Bone marrow (tissue), 2 donors: ENCODE data around the gene VPS8.
"Not testable (repeated sequence)": the region's sequence is repeated elsewhere in the genome, so short reads cannot be mapped to it uniquely, and the experiment has no call there.

Experiments
- DNase-seq, 2 donors: peaks; one replicate each; lab custom pipeline; 2025; lab: John Stamatoyannopoulos, UW

Gene VPS8

GRCh38 chr3:184982076-184982475 lies 170.1 kb downstream of the VPS8 start:
- DNase-seq: no peak

DNA sequence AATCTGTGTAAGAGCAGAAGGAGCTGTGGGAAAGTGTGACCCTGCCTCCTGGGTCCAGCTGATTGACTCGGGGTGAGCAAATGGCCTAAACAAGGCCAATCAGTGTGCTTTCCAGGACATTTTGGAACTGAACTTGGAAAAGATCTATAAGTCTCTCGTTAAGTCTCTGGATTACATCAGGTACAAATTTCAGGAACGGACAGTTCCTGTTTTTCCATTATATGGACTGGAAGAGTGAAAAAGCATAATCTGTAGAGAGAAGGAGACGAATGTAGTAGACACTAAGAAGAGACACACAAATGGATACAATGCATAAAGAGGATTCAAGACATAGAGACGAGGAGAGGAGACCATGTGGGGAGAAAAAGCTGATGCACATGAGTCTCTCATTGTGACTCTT lies 173.6 kb downstream of the VPS8 start:
- no peak for DNase-seq

- DNase-seq: no peak
These were observed 174.5 kb downstream of the VPS8 start for GRCh38 chr3:184986366-184986889.

GRCh38 chr3:184993394-184993793 lies 181.4 kb downstream of the VPS8 start:
- DNase-seq: no peak

GRCh38 chr3:185003876-185004275 lies 191.9 kb downstream of the VPS8 start:
- not testable (repeated sequence) for DNase-seq

- no peak for DNase-seq
These were observed 197.7 kb downstream of the VPS8 start for GRCh38 chr3:185009650-185010049.

- not testable (repeated sequence) for DNase-seq
These were observed 205.6 kb downstream of the VPS8 start for GRCh38 chr3:185017584-185017983.

- DNase-seq: not testable (repeated sequence)
These were observed 206.0 kb downstream of the VPS8 start for GRCh38 chr3:185017996-185018395.

DNA sequence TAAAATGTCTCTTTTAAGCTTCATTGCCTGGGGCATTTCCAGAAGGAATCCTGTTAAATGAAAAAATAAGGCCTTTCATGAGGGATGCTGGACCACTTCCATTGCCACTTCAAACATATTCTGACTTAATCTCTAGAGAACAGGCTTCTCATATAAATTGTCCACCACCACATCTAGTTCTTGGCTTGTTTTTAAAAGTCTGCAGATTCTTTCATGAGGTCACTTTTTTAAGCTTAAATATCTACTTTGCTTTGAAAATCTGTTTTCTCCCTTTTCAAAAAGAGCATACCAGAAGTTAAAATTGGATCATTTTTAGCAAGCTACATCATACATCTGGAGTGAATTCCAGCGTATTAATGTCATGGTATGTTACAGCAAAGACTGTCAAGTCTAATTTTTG lies 209.3 kb downstream of the VPS8 start:
- DNase-seq: no peak

GRCh38 chr3:185024406-185024805 lies 212.4 kb downstream of the VPS8 start:
- no peak for DNase-seq

DNA sequence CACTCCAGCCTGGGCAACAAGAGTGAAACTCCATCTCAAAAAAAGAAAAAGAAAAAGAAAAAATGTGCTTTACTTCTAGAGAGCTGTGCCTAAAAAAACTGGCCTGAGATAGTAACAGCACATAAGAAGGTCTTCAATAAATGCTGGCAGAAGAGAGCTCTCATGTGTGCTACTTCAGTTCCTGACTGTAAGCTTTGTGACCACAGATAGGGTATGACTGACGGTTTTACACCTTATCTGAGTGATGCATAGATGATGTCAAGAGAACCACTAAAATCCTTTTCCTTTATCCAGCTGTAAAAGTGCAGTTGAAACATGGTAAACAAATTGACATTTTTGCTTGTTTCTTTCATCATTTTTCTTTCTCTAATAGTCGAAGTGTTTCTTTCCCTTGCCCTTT lies 213.0 kb downstream of the VPS8 start:
- no peak for DNase-seq

DNA sequence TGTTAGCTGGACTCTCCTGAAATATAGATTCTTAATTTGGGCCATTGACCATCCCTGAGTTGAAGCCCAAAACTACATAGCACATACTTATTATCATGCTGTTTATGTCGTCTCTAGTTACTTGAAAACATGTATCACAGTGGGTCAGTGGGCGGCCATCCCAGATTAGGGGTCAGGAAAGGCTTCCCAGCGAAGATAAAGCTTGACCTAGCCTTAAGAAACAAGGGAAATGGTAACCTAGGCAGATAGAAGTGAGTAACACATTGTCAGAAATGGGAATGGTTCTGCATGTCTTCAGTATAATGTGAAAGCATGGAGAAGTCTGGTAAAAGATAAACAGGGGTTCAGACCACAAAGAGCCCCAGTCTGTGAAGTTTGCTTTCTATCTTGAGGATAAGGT lies 216.2 kb downstream of the VPS8 start:
- DNase-seq: no peak

GRCh38 chr3:185029086-185029485 lies 217.1 kb downstream of the VPS8 start:
- no peak for DNase-seq

GRCh38 chr3:185030399-185030798 lies 218.4 kb downstream of the VPS8 start:
- no peak for DNase-seq

DNA sequence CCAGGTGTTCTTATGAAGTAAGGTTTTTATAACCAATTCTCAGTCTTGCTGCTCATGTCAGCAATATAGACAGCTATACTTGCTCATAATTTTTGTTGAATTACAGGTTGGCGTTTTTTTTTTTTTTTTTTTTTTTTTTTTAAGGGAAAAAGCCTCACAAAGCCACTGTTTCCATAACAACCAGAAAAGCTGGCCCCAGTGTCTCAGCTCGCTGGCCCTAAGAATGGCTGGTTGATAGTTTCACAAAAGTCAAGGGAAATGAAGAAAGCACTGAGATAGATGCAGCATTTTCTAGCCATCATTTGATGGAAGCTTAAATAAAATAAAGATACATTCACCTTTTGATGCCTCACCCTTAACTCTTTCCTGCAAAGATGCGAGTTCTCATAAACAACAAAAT lies 219.0 kb downstream of the VPS8 start:
- DNase-seq: no peak

DNA sequence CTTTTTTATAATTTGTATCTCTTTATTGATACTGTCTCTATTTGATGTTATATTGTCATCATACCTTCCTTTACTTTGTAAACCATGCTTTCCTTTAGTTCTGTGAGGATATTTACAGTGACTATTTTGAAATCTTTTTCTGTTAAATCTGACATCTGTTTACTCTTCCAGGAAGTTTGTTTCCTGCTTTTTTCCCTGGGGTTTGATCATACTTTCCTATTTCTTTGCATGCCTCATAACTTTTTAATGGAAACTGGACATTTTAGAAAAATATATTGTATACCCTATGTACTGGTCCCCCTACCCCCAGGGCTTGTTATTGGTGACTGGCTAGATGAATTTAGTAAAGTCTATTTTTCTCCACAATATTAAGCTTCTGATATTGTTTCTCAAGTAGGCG lies 225.8 kb downstream of the VPS8 start:
- DNase-seq: no peak

DNA sequence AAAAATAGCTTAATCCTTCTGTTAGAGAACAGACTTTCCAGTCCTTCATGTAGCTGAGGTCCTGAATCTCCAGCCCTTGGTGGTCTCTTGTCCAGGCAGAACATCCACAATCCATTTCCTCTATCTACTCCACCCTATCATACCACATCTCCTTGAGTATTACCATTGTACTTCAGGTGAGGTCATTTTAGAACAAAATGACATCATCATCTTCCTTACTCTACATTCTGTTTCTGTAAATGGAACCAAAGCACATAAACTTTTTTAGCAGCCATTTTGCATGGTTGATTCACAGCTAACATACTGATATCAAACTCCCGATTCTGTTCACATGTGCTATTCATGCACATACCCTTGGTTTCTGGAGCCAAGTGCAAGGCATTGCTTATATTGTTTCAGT lies 228.5 kb downstream of the VPS8 start:
- no peak for DNase-seq

GRCh38 chr3:185041540-185041939 lies 229.6 kb downstream of the VPS8 start:
- no peak for DNase-seq

DNA sequence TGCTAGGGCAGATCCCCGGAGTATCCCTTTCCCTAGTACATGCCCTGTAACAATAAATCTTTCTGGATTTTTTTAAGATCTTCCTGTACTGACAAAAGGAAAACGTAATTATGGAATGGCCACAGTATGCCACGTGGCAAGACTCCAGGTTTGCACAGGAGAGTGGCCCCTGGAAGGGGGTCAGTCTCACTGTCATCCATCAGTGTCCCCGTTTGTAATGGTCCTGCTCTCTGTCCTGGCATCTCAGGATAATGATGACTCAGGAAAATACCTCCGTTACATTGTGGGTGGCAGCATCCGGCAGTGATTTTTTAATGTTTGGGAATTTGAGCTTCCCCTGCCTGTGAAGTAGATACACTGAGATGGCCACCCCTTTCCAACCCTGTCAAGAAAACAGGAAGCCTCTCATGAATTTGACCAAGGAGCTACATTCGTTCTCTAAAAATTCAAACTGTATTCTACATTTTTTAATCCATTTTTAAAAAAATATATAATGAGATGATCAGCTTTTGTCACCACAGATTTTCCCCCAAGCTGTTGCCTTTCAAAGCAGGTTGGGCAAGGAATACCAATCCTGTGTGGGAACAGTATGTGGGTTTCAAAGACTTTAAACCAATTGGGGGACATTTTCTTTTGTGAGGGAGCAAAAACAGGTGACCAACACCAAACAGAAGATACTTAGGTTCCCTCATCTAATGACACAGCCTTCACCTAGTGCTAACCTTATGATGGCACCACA lies 230.5 kb downstream of the VPS8 start:
- DNase-seq: no peak

GRCh38 chr3:185046164-185046515 lies 234.2 kb downstream of the VPS8 start:
- no peak for DNase-seq

- DNase-seq: no peak
These were observed 234.6 kb downstream of the VPS8 start for GRCh38 chr3:185046603-185047002.

DNA sequence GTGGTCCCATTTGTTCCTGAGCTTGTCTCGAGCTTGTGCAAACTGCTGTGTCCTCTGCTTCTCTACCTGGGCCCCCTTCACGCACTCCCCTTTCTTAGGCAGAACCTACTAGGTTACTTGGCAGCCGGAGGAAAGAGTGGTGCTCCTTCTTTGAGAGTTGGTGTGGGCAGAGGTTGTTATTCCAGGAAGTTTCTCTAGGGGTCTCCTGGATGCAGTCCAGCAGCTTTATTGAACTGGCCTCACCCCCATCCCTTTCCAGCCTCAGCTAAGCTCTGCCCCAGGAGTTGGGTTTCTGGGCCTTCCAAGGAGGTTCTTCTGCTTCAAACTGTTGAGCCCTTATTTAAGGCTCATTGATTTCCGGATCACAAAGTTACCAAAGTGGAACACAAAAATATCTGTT lies 237.7 kb downstream of the VPS8 start:
- no peak for DNase-seq

DNA sequence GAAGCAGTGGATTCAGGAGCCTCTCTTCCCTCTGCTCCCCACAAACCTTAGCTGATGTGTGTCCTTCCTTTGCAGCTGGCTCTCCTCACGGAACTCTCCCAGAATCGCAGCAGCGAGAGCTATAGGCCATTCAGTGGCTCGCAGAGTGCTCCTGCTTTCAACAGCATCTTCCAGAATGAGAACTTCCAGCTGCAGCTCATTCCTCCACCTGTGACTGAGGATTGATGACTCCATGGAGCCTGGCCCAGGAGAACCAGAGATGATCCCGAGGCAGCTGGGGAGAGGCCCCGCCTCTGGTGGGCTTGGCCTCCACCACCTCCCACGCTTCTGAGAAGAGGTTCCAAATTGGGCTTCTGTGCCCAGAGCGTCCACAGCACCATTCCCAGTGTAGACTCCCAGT lies 239.8 kb downstream of the VPS8 start:
- DNase-seq: no peak

GRCh38 chr3:185052631-185053030 lies 240.7 kb downstream of the VPS8 start:
- DNase-seq: no peak
